Loucy (cell line): ENCODE measurements around the gene APOL5.

Experiments used
- H2AFZ ChIP-seq: fragments of 200-600 bp; sonication (generic); 2 replicates; pipeline ENCODE4 v1.6.0; 2016; ENCODE audit warnings: antibody characterized with exemption, mild to moderate bottlenecking, low read length, moderate library complexity
- H3F3A ChIP-seq: fragments of 200-600 bp; 2 replicates; pipeline ENCODE4 v1.6.0; 2016; ENCODE audit warnings: antibody characterized with exemption, low read depth, mild to moderate bottlenecking
- H3K27me3 ChIP-seq: fragments of 200-600 bp; sonication (generic); 2 replicates; pipeline ENCODE4 v1.6.1; 2014; ENCODE audit warnings: low read length, mild to moderate bottlenecking; ENCODE audit not compliant: insufficient read depth, poor library complexity, severe bottlenecking
- H3K36me3 ChIP-seq: fragments of 200-600 bp; sonication (generic); 2 replicates; pipeline ENCODE4 v1.6.1; 2016; ENCODE audit warnings: low read length; ENCODE audit not compliant: insufficient read depth
- H3K4me1 ChIP-seq: fragments of 200-600 bp; sonication (generic); 2 replicates; pipeline ENCODE4 v1.5.1; 2014; ENCODE audit warnings: low read length, mild to moderate bottlenecking; ENCODE audit not compliant: insufficient read depth, poor library complexity, severe bottlenecking
- H3K4me2 ChIP-seq: fragments of 200-600 bp; sonication (generic); 2 replicates; pipeline ENCODE4 v1.6.0; 2014; ENCODE audit warnings: antibody characterized with exemption, low read length, low read depth, mild to moderate bottlenecking; ENCODE audit not compliant: poor library complexity, severe bottlenecking
- H3K4me3 ChIP-seq: fragments of 200-600 bp; sonication (generic); 2 replicates; pipeline ENCODE4 v1.5.1; 2014; ENCODE audit warnings: low read length, mild to moderate bottlenecking, mixed read lengths; ENCODE audit not compliant: poor library complexity, severe bottlenecking
- H3K79me2 ChIP-seq: fragments of 200-600 bp; sonication (generic); 2 replicates; pipeline ENCODE4 v1.6.1; 2014; ENCODE audit warnings: low read length; ENCODE audit not compliant: insufficient read depth
- H3K9ac ChIP-seq: fragments of 200-600 bp; sonication (generic); 2 replicates; pipeline ENCODE4 v1.6.0; 2014; ENCODE audit warnings: mild to moderate bottlenecking, low read depth, low read length, moderate library complexity; ENCODE audit not compliant: poor library complexity, severe bottlenecking
- H3K9me2 ChIP-seq: fragments of 200-600 bp; sonication (generic); replicated peaks from 2 replicates; pipeline ENCODE4 v1.6.1; 2016; ENCODE audit warnings: low read depth, low read length, mixed read lengths
- H3K9me3 ChIP-seq: fragments of 200-600 bp; sonication (generic); 2 replicates; pipeline ENCODE4 v1.6.1; 2014; ENCODE audit warnings: mild to moderate bottlenecking, antibody characterized with exemption, low read length, low read depth; ENCODE audit not compliant: insufficient read depth
- H4K20me1 ChIP-seq: fragments of 200-600 bp; sonication (generic); 2 replicates; pipeline ENCODE4 v1.6.0; 2014; ENCODE audit warnings: antibody characterized with exemption, low read length, mild to moderate bottlenecking; ENCODE audit not compliant: insufficient read depth, poor library complexity, severe bottlenecking
- EZH2phosphoT487 ChIP-seq: fragments of 200-600 bp; IDR thresholded peaks from 2 replicates; pipeline ENCODE4 v1.6.1; 2018; ENCODE audit warnings: antibody characterized with exemption, mild to moderate bottlenecking, moderate library complexity, borderline replicate concordance
- TF ChIP-seq, protein P1 (sequence below): fragments of 200-600 bp; sonication (generic); conservative IDR thresholded peaks from 2 replicates; pipeline ENCODE4 v1.5.1; 2014; ENCODE audit warnings: mild to moderate bottlenecking, antibody characterized with exemption, low read length

APOL5 gene

DNA sequence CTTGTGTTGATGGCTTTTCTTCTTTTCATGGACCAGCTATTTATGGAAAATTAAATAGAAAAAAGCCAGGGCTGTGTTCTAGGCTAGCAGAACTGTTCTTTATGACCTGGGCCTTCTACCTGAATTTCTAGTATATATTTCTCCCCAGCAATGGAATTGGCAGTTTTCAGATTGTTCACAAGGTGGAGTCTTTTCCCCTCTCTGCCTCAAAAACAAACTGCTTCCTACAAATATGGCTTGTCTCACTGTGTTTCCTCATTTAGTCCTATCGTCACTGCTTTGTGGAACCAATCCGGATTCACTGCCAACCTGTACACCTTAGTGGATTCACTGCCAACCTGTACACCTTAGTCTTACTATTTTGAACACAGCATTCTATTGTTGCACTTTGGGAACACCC is 5.0 kb upstream of the APOL5 start:
- Histone ChIP-seq H3F3A (no peaks in the 10 kb centered on the region), H3K79me2 (no peaks in the 10 kb centered on the region), H4K20me1 (no peaks in the 10 kb centered on the region), H3K9ac (no peak overlapping the region), H3K9me2 (no peaks in the 10 kb centered on the region), H3K36me3 (no peaks in the 10 kb centered on the region), H3K4me2 (no peak overlapping the region), H3K4me1 (no peaks in the 10 kb centered on the region), H3K9me3 (0 out of 2 replicates have a peak, but pooled peaks cover 3% of the 10 kb centered on the region), H3K27me3 (no peaks in the 10 kb centered on the region), H2AFZ (0 out of 2 replicates have a peak overlapping the region, but pooled peaks have one; percentile 52), H3K4me3 (no peak overlapping the region)
- no peak for TF ChIP-seq EZH2phosphoT487
- TF ChIP-seq, protein P1, sequence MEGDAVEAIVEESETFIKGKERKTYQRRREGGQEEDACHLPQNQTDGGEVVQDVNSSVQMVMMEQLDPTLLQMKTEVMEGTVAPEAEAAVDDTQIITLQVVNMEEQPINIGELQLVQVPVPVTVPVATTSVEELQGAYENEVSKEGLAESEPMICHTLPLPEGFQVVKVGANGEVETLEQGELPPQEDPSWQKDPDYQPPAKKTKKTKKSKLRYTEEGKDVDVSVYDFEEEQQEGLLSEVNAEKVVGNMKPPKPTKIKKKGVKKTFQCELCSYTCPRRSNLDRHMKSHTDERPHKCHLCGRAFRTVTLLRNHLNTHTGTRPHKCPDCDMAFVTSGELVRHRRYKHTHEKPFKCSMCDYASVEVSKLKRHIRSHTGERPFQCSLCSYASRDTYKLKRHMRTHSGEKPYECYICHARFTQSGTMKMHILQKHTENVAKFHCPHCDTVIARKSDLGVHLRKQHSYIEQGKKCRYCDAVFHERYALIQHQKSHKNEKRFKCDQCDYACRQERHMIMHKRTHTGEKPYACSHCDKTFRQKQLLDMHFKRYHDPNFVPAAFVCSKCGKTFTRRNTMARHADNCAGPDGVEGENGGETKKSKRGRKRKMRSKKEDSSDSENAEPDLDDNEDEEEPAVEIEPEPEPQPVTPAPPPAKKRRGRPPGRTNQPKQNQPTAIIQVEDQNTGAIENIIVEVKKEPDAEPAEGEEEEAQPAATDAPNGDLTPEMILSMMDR: peak; percentile 41

DNA sequence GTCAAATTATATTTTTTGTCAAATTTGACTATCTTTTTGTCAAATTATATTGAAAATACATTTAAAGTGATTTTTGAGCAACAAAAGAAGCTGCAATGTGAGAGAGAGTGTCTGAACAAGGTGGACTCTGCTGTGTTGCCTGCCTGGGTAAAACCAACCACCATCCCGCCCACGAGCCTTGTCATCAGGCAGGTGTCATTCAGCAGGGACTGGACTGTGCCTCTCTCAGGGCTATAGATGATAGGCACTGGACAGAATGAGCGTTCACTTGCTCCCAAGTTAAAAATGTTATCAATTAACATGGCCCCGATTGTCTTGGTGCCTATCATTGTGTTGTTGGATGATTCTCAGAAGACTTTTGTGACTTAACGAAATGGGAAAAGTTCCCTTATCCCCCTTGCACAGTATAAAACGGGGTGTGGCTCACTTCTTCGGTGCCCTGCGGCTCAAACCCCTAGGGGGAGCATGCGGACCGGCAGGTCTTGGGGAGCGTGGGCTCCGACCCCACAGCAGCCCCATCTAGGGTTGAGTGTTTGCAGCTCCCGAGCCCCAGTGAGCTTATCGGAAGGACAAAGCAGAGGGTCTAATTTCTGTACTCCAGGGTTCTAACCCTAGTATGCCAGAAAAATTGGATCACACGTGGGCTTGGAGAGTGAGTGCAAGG is 1.7 kb downstream of the APOL5 start:
- Histone ChIP-seq H3K27me3 (no peaks in the 10 kb centered on the region), H3K4me2 (no peak overlapping the region), H3F3A (no peaks in the 10 kb centered on the region), H3K9me2 (no peaks in the 10 kb centered on the region), H3K4me3 (no peak overlapping the region), H3K36me3 (no peaks in the 10 kb centered on the region), H3K79me2 (no peaks in the 10 kb centered on the region), H4K20me1 (no peaks in the 10 kb centered on the region), H3K4me1 (no peaks in the 10 kb centered on the region), H2AFZ (no peak overlapping the region), H3K9ac (no peak overlapping the region), H3K9me3 (no peaks in the 10 kb centered on the region)
- TF ChIP-seq EZH2phosphoT487: no peak
- TF ChIP-seq, protein P1: peak; percentile 32

DNA sequence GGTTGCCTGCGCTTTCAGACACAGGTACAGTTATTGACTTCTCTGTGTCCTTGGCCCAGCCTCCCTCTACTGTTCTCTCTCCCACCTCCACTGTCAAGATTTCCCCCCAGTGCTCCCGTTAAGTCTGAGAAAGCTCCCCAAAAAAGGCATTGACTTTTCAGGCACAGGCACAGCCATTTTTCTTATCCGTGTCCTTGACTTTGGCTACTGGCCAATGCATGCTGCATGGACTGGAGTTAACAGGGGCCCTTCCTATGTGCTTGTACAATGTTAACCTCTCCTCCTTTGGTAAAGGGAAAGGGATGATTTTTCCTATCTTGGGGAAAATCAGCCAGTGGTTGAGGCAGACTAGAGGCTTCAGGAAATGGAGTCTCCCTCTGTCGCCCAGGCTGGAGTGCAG is 4.3 kb downstream of the APOL5 start:
- Histone ChIP-seq H2AFZ (no peak overlapping the region), H4K20me1 (no peaks in the 10 kb centered on the region), H3K9me2 (no peaks in the 10 kb centered on the region), H3K4me1 (peaks cover 4% of the 10 kb centered on the region), H3K9me3 (no peaks in the 10 kb centered on the region), H3K4me2 (no peak overlapping the region), H3K9ac (no peak overlapping the region), H3K4me3 (no peak overlapping the region), H3K36me3 (no peaks in the 10 kb centered on the region), H3F3A (no peaks in the 10 kb centered on the region), H3K27me3 (no peaks in the 10 kb centered on the region), H3K79me2 (no peaks in the 10 kb centered on the region)
- no peak for TF ChIP-seq EZH2phosphoT487

DNA sequence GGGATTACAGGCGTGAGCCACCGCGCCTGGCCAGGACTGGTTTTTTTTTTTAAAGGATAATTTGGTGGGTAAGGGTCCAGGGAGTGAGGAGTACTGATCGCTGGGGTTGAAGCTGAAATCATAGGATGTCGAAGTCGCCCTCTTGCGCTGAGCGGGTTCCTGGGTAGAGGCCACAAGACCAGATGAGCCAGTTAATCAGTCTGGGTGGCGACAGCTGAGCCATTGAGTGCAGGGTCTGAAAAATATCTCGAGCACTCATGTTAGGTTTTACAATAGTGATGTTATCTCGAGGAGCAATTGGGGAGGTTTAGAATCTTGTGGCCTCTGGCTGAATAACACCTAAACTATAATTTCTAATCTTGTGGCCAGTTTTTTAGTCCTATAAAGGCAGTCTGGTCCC is 7.8 kb downstream of the APOL5 start:
- no peaks in the 10 kb centered on the region for H3K9me3 ChIP-seq
- no peaks in the 10 kb centered on the region for H4K20me1 ChIP-seq
- no peak overlapping the region for H3K9ac ChIP-seq
- H2AFZ ChIP-seq: no peak overlapping the region
- H3K4me3 ChIP-seq: no peak overlapping the region
- H3K9me2 ChIP-seq: no peaks in the 10 kb centered on the region
- no peaks in the 10 kb centered on the region for H3K36me3 ChIP-seq
- H3K4me1 ChIP-seq: peaks cover 4% of the 10 kb centered on the region
- no peaks in the 10 kb centered on the region for H3F3A ChIP-seq
- H3K27me3 ChIP-seq: no peaks in the 10 kb centered on the region
- no peak overlapping the region for H3K4me2 ChIP-seq
- TF ChIP-seq EZH2phosphoT487: no peak
- TF ChIP-seq, protein P1: no peak
- H3K79me2 ChIP-seq: no peaks in the 10 kb centered on the region
